ENCODE results near the gene MUC5B.

GRCh38 chr11:1202776-1203504, 19.9 kb upstream of the MUC5B start:
- TF ChIP-seq CTCF (IDR thresholded peaks at IDR 0.05; ENCODE audit: insufficient read depth, low read length): peak; percentile 79
- no peak for TF ChIP-seq POLR2AphosphoS5 (IDR thresholded peaks at IDR 0.05; ENCODE audit: low read depth)
- TF ChIP-seq REST (IDR thresholded peaks at IDR 0.05; ENCODE audit: insufficient replicate concordance, low read depth): no peak
- TF ChIP-seq SPI1 (IDR thresholded peaks at IDR 0.05; ENCODE audit: borderline replicate concordance, low read depth): no peak
- TF ChIP-seq GABPA (IDR thresholded peaks at IDR 0.05; ENCODE audit: low read depth): no peak
